Measurements from ENCODE around the gene WNK2.

DNA sequence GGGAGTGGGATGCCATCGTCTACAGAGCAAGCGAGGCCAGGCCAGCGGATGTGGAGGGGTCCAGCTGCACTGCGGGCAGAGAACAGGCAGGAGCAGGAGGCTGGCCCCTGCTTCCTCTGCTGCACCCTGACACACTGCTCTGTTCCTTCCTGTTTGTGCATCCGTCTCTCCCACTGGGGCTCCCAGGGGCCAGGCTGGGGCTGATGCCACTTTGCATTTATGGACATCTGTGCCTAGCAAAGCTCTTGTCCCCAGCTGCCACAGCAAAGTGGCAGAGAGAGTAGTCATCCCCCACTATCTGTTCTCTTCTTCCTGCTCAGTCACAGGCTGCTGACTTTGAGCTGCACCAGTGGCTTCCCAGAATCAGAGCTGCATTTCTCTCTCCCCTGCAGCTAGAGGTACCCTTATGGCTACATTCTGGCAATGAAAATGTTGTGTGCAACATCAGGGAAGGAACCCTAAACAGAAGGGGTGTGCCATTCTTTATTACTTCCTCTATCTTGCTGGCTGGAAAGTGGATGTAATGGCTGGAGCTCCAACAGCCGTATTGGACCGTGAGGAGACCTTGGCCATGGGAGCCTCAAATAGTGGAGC lies 45.7 kb upstream of the WNK2 start:
- TF ChIP-seq, protein P1, sequence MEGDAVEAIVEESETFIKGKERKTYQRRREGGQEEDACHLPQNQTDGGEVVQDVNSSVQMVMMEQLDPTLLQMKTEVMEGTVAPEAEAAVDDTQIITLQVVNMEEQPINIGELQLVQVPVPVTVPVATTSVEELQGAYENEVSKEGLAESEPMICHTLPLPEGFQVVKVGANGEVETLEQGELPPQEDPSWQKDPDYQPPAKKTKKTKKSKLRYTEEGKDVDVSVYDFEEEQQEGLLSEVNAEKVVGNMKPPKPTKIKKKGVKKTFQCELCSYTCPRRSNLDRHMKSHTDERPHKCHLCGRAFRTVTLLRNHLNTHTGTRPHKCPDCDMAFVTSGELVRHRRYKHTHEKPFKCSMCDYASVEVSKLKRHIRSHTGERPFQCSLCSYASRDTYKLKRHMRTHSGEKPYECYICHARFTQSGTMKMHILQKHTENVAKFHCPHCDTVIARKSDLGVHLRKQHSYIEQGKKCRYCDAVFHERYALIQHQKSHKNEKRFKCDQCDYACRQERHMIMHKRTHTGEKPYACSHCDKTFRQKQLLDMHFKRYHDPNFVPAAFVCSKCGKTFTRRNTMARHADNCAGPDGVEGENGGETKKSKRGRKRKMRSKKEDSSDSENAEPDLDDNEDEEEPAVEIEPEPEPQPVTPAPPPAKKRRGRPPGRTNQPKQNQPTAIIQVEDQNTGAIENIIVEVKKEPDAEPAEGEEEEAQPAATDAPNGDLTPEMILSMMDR (IDR thresholded peaks at IDR 0.05; ENCODE audit: extremely low read depth in 1 of 2, insufficient read depth in 1 of 2, low read depth in 1 of 2, low read length in 2 of 2): no peak
- no peak for TF ChIP-seq POLR2AphosphoS5 (IDR thresholded peaks at IDR 0.05; ENCODE audit: insufficient read depth, low read depth, low read length)

All from endothelial cell of umbilical vein (primary cell).